Measurements from ENCODE around the gene BCL2A1.
A peak's percentile ranks its signal among the peaks of the same experiment; 100 is the strongest.
"Not testable (repeated sequence)": the region's sequence is repeated elsewhere in the genome, so short reads cannot be mapped to it uniquely, and the experiment has no call there.

The BCL2A1 gene

DNA sequence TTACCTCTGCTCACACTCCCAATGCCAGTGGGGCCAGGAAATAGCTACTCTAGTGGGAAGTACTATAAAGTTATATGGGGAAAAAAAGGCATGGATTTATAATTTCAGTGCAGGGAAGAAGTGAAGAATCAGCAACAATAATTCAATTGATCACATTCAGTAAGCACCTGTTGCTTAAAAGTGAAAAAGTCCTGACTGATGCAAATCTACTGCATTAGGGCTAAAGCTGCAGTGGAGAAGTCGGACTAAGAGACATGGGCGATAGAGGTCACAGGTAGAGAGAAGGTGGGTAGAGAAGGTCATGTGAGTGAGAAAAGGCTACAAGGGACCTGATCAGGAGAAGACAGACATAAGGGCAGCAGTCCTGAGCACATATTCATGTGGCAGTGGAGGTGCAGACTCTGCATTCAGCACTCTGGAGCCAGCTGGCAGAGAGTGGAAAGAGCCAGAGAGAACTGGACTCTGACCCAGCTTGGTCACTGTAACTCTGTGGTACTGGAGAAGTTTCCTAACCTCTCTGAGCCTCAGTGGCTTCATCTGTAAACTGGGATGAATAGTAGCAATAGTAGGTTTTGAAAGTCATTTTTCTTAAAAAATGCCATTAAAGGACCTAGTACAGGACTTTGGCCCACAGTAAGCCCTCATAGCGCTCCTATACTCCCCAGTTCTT lies 17.6 kb upstream of the BCL2A1 start:
- no peak for DNase-seq

DNA sequence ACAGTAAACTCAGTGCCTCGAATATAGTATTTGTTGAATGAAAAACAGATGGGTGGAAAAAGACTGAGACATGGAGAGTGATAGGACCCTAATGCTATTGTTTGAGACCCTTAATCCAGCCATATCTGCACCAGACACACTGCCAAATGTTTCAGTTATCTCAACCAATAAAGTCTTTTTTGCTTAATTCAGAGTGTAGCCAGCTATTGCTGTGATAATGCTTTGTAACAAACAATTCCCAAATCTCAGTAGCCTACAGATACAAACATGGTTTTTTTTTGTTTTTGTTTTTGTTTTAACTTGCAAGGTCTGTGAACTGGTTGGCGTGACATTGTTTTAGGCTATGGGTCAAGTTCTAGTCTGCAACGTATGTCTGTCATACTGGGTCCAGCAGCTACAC lies 17.0 kb upstream of the BCL2A1 start:
- no peak for DNase-seq

DNA sequence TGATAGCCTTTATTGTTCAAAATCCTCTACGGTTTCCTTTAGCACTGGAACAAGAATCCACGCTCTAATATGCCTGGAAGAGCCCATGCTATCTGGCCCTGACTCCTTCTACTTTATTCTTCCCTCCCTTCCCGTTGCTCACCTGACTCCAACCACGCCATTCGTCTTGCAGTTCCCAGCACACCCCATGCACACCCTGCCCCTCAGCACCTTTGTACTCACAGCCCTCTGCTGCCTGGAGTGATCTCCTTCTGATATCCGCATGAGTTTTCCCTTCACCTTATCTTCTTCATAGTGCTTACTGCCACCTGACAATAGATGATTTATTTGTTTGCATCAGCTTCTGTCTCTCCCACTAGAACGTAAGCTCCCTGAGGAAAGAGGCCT lies 16.6 kb upstream of the BCL2A1 start:
- DNase-seq: no peak

DNA sequence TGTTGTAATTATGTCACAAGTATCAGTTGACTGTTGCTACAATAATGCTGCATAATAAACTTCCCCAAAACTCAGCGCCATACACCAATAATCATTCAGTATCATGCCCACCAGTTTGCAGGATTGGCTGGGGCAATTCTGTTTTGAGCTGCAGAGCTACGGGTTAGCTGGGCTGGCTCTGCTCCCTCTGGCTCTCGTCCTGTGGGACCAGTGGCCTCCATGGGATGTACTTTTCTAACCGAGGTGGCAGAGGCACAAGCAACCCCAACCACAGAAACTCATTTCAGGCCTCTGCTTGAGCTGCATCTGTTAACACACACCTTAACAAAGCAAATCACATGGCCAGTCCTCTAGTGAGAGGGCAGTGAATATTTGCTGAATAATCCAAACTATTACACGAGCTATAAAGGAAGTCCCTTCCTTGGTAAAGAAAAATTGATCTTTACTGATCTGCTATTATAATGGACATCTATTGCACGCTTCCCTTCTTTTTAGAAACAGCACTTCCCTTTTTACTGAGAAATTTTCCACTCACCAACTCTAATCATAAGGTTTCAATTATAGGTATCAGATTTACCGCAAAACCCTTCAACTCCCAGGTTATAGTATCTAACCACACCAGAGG lies 10.9 kb upstream of the BCL2A1 start:
- peak; percentile 64 for DNase-seq

DNA sequence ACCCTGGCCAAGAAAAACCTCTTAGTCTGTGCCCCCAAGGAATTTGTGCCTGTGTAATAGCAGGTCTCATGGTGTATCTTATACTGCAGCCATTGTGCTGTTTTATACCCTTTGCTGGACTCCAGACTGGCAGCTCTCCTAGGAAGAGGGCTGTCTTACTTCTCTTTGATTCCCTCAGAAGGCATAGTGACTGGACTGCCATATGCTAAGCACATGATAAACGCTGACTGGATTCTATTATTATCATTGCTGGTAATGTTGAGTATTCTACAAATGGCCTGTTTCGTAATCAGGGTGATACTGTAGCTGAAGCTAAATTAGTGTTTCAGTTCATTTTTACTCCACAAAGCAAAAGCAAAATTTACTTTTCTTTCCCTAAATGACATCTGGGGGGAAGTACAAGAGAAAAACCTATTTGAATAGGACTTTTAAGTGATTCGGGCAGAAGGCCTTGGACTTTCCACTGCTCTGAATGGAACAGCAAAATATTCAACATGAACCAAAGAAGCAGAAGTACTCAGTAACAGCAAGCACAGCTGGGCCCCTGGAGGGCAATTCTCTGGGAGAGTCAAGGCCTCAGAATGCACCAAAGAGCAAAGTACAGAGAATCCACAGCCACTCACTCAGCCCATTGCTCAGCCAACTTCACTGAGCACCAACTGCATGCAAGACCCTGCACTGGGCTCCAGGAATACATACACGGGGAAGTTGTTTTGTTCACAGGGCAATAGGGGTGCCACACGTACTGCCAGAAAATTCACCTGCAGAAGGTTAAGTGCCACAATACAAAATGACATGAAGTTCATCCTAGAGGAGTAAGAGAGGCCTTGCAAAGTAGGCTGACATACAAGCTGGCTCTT lies 7.9 kb upstream of the BCL2A1 start:
- peak; percentile 66 for DNase-seq

DNA sequence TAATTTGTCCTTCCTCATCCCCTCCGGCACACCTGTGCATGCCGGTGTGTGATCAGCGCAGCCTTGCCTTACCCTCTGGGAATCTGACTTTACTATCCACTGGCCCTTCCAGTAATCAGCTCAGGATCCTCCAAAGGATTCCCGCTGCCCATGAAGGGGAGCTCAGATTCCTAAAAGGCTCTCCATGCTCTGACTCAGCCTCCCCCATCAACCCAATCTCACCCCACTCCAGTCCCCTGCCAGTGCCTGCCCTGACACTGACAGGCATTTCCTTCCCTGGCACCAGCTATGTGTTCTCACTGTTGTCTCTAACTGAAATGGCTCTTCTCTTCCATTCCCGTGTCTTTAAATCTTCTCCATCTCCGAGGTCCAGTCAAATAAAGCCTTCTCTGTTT lies 7.3 kb upstream of the BCL2A1 start:
- no peak for DNase-seq

DNA sequence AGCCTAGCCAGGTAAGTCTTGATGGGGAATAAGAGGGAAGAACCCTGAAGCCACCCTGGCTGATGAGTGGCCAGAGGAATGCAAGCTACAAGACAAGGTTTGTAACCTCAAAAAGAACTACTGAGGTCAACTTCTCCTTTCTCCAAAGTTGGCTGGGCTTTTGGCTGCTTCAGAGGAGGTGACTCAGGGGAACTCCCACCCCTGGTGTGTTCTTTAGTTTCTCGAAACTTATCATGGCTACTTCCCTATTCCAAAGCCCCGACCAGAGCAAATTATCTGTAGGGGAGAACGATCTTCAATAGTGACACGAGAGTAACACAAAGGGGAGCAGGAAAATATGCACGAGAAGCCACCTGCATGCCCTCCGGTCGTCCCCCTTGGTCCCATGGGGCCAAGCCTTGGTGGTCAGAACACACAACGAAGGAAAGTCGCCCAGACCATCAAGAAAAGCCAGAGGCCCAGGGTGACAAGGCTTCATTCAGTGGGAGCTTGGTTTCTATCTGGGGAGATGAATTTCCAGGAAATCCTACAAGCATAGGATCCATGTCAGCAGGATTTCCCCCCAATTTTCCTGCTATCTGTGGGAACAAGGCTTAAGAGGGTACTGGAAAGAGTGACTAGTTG lies 6.5 kb upstream of the BCL2A1 start:
- peak; percentile 94 for DNase-seq

DNA sequence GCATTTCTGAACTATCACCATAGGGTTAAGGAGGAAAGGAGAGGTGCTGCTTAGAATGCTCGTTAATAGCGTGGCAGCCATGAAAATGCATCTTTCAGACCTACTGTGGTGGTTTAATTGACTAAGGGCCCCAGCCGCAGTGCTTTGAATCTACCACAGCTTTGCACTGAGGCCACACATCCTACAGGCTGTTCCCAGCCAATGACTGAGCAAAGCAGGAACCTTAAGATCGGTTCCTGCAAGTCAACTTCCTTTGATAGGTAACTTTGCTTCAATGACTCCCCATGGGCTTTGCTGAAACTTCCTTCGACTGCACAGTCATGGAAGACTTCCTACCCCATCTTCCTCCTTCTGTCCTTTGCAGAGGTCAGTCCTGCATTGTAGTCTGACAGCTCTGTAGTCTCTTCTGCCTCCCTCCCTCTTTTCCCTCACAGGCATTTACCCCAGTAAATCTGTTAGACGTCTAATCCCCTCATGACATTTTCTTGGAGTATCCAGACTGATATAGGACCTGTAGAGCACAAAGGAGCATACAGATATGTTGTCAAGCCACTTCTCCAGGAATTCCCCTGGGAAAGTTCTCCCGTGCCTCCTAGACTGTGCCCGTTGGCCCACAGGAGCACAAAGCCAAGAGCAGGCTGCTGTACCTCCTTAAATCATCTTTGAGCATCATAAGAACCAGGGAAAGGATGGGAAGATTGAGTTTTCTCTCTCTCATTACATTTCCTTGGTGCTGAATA lies 2.6 kb upstream of the BCL2A1 start:
- no peak for DNase-seq

DNA sequence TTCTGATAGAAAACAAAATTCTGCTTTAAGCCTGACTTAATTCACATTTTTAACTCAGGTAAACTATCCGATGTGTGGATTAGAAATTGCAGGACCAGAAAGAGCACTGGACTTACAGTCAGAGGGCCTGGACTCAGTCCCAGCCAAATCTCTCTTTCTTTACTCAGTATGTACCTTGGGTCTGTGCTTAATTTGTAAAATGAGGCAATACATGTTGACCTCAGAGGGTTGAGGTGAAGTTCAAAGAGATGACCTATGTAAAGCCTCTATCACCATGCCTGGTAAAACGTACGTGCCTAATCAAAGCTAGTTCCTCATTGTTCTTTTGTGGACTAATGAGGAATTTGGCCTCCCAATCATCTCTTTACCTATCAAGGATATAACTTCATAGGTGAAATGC lies 1.9 kb upstream of the BCL2A1 start:
- no peak for DNase-seq

DNA sequence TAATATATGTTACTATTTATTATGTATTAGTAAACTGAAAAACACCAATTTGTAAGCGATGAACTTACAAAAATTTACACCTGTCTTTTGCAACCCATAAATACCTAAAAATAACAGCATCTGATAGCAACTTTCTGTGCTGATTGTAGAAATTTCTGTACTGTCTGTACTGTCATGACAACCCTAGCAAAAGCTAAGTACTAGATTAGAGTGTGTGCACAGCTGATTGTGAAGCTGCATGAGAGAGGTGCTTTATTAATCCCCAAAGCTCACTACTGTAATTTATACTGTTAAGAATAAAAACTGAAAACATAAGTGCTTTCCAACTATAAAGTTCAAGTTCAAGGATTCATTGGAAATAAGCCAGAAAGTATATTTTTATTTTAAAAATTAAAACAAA lies 815 bp downstream of the BCL2A1 start:
- DNase-seq: peak; percentile 41

DNA sequence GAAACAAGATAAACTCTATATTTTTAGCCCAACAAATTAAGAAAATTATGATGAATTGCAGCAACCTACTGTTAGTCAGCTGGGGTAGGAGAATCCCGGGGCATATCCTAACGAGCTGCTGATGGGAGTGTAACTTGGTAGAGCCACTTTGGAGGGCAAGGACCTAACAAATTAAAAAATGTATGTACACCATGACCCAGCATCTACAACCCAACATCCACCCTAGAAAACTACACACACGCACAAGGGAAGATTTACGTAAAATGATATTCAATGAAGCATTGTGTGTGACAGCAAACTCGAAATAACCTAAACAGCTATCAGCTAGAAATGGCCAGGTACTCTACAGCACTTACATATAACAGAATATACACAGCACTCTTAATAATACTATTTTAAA lies 1.9 kb downstream of the BCL2A1 start:
- DNase-seq: no peak

DNA sequence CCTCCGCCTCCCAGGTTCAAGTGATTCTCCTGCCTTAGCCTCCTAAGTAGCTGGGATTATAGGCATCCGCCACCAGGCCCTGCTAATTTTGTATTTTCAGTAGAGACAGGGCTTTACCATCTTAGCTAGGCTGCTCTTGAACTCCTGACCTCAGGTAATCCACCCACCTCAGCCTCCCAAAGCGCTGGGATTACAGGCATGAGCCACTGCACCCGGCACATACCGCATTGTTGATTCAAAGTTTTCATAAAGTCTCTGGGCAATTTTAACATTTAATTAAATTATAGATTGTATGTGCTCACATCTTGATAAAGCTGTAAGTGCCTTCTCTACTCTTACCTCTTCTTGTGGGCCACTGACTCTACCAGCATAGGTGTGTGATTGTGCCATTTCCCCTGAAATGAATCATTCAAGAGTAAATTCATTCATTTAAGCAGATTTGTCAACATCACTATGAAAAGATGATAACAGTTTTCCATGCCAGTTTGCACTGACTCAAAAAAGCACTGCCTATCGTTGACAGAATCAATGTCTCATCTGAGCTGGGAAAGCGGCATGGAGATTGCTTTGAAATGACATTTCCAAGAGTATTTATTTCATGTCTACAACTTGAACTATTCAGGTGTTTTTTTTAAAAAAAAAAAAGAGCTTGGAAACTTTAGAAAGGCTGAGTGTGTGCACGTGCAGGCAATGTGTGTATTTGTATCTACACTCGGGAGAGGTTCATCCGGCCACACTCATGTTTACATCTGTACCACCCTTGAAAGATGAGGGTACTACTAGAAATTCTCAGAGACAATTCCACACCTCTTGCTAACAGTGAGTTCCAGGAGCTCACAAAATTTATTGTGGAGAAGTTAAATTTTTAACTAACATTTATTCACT lies 3.5 kb downstream of the BCL2A1 start:
- DNase-seq: no peak

DNA sequence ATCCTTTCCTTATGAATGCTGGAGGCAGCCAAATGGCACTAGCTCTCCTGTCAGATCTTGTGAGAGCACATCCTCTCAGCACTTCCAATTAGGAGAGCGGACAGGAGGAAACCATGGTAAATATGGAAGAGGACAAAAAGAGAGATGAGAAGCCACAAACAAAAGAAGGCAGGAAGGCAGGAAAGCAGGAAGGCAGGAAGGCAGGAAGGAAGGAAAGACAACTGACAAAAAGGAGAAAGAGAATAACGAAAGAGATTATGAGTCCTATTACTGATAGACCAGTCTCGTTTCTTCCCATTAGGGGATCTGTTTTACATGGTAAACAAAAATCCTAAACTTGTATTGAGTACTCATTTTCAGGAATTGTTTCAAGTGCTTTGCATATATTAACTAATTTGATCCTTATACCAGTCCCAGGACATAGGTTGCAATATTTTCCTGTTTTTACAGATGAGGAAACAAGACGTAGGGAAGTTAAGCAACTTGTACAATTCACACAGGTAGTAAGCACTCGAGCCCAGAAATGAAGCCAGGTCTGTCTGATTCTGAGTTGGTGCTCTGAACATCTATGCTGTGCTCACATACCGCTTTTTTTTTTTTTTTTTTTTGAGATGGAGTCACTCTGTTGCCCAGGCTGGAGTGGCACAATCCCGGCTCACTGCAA lies 4.2 kb downstream of the BCL2A1 start:
- no peak for DNase-seq

DNA sequence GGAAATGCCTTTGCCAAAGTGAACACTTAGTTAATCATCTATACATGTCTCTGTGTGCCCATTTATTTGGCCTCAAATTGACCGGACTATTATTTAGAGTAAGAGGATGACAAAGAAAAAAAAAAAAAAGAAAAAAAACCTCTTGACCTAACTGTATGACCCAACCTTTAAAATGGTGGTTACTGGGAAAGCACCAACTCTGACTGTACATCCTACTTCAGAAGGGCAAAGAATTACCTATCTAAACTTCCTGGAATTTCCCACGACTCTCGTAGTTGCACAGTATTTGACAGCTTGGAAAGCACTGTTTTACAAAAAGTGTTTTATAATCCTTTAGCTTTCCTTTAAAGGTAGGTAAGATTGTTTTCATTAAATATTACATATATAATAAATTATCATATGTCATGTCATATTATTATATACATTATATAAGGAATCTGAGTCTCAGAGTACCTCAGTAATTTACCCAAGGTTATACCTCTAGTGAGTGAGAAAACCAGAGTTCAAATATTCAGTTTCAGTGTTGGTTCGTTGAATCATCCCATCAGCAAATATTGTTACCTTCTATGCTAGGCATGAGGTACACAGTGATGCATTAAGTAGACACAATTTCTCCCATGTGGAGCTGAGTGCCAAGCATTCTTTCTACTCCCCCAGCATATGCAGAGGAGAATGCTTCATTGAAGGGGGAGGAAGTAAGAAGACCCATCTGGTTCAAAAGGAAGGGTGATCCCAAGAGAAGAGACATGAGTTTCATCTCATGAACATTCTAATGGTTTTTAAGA lies 5.0 kb downstream of the BCL2A1 start:
- no peak for DNase-seq

DNA sequence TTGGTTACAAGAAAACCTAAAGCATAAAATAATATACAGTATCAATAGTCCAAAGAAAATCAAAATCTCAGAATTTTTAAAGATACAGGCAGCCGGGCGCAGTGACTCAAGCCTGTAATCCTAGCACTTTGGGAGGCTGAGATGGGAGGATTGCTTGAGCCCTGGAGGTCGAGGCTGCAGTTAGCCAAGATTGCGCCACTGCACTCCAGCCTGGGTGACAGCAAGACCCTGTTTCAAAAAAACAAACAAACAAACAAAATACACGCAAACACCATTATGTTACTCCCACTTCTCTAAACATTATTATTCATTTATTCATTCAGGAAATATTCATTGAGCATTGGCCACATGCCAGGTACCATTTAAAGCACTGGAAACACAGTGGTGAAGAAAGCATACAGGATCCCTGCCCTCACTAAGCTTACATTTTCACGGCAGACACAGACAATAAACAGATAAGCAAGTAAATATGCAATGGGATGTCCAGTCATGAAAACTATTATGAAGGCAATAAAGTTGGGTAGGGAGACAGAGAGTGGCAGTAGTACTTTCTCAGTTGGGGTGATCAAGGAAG lies 6.7 kb downstream of the BCL2A1 start:
- no peak for DNase-seq

DNA sequence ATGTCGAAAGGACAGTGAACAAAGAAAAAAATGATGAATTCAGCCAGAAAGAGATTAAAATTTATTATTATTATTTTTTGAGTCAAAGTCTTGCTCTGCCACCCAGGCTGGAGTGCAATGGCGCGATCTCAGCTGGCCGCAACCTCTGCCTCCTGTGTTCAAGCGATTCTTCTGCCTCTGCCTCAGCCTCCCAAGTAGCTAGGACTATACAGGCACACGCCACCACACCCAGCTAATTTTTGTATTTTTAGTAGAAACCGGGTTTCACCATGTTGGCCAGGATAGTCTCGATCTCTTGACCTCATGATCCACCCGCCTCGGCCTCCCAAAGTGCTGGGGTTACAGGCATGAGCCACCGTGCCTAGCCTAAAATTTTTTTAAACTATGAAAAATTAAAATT lies 8.1 kb downstream of the BCL2A1 start:
- not testable (repeated sequence) for DNase-seq

DNA sequence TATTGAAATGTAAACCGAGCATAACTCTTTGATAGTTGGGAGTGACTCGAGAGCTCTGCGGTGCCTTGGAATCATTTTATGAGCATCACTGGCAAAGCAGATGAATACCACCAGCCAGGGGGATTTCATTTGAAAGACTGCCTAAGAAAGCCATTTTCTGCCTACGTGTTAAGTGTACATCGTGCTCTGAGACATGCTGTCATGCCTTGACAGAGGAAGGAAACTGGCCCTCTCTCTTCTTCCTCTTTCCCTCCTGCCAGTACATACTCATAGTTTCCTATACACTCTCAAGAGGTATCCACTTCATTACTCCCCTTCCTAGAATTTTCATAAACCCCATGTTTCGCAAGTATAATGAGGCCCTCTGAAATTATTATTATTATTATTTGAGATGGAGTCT lies 8.8 kb downstream of the BCL2A1 start:
- DNase-seq: peak; percentile 40

DNA sequence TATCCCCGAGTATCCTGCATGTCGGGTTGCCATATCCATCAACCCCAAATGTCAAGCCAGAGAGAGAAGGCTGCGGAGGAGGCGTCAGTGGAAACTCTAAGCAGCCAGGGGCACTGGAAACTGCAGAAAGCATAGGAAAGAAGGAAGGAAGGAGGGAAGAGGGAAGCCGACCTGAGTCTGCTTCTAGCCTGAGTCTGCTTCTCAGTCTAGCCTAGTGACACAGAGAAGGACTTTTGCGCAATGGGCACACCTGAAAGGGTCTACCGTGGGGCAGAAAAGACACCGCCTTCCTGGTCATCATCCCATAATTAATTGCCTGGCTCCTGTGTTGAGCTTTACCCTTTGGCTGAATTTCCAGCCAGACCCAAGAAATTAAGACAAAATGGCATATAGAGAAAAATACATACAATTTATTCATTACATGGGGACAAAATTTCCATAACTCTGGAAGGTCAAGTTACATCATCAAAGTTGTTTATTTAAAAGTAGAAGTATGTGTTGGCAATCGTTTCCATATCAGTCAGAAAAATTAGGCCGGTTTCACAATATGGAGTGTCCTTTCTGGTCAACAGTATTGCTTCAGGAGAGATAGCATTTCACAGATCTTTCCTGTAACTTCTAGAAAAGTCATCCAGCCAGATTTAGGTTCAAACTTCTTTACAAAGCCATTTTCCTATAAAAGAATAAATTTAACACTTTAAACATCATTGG lies 10.3 kb downstream of the BCL2A1 start:
- no peak for DNase-seq

DNA sequence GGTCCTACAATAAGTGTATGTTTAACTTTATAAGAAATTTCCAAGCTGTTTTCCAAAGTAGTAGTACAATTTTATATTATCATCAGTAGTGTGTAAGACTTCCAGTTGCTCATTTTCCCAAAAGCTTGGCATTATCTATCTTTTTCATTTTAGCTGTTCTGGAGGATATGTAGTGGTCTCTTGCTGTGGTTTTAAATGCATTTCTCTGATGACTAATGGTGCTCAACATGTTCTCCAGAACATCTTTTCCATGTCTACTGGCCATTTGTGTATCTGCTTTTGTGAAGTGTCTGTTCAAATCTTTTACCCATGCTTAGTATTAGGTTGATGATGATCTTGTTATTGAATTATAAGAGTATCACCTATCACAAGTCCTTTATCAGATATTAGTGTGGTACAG lies 13.3 kb downstream of the BCL2A1 start:
- no peak for DNase-seq
